ENCODE data around the gene CORO1C. TPM values are rescaled to one million over a fixed set of nuclear protein-coding genes. Genes with fewer than 3 reads are reported as not detected.

CORO1C gene
- total RNA-seq, 1 donor, result 261 TPM

DNA sequence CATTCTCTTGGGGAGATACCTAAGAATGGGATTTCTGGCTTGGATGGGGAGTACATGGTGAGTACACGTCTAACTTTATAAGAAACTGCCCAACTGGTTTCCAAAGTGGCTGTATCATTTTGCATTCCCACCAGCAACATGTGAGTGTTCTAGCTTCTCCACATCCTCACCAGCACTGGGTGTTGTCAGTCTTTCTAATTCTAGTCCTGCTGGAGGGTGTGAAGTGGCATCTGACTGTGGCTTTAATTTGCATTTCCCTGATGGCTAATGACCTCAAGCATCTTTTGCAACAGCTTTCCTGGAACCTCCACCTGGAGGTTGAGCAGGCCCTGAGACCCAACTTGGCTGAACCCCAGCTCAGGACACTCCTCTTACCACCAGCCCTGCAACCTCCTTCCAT lies 115.4 kb downstream of the CORO1C start:
- no peak for DNase-seq (ENCODE audit: insufficient read length, low spot score, missing footprints)
- no peak overlapping the region for H2AFZ ChIP-seq (ENCODE audit: low read length)
- no peak overlapping the region for H3K27ac ChIP-seq (ENCODE audit: low read depth, low read length)
- peaks cover 27% of the 10 kb centered on the region for H3K4me1 ChIP-seq (ENCODE audit: insufficient read depth, low read length)
- no peak overlapping the region for H3K4me3 ChIP-seq (ENCODE audit: insufficient read depth, low read length)
- no peaks in the 10 kb centered on the region for H4K20me1 ChIP-seq (ENCODE audit: insufficient read depth, low read length)
- no peaks in the 10 kb centered on the region for H3K79me2 ChIP-seq (ENCODE audit: insufficient read depth, low read length)
- H3K4me2 ChIP-seq (ENCODE audit: insufficient read depth, low read length), result no peak overlapping the region
- TF ChIP-seq, protein P1, sequence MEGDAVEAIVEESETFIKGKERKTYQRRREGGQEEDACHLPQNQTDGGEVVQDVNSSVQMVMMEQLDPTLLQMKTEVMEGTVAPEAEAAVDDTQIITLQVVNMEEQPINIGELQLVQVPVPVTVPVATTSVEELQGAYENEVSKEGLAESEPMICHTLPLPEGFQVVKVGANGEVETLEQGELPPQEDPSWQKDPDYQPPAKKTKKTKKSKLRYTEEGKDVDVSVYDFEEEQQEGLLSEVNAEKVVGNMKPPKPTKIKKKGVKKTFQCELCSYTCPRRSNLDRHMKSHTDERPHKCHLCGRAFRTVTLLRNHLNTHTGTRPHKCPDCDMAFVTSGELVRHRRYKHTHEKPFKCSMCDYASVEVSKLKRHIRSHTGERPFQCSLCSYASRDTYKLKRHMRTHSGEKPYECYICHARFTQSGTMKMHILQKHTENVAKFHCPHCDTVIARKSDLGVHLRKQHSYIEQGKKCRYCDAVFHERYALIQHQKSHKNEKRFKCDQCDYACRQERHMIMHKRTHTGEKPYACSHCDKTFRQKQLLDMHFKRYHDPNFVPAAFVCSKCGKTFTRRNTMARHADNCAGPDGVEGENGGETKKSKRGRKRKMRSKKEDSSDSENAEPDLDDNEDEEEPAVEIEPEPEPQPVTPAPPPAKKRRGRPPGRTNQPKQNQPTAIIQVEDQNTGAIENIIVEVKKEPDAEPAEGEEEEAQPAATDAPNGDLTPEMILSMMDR (IDR thresholded peaks at IDR 0.05; ENCODE audit: extremely low read depth, low read depth, low read length), result no peak
- no peaks in the 10 kb centered on the region for H3K36me3 ChIP-seq (ENCODE audit: insufficient read depth, low read length)
- no peaks in the 10 kb centered on the region for H3K27me3 ChIP-seq (ENCODE audit: insufficient read depth, low read length)
- H3K9me3 ChIP-seq (ENCODE audit: low read depth, low read length), result peaks cover 5% of the 10 kb centered on the region

DNA sequence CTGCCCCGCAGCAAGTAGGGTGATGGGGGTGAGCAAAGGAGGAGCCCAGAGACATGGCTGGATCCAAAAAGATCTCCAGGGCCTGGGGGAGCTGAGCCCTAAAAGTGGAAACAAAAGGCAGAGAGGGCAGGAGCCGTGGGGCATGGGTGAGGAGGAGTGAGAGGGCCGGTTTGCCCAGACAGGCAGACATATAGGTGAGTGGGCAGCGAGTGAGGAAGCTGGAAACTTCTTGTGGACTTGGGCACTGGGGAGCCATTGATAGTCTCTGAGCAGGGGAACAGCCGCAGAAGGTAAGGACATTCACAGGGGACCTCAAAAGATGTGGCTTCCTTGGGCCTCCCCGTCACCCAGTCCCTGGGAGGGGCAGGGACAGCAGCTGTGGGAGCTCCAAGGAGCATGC lies 116.7 kb downstream of the CORO1C start:
- H2AFZ ChIP-seq (ENCODE audit: low read length), result no peak overlapping the region
- H3K79me2 ChIP-seq (ENCODE audit: insufficient read depth, low read length), result no peaks in the 10 kb centered on the region
- H3K27ac ChIP-seq (ENCODE audit: low read depth, low read length), result no peak overlapping the region
- H3K9me3 ChIP-seq (ENCODE audit: low read depth, low read length), result peaks cover 5% of the 10 kb centered on the region
- no peaks in the 10 kb centered on the region for H3K36me3 ChIP-seq (ENCODE audit: insufficient read depth, low read length)
- H3K4me3 ChIP-seq (ENCODE audit: insufficient read depth, low read length), result no peak overlapping the region
- DNase-seq (ENCODE audit: insufficient read length, low spot score, missing footprints), result peak; percentile 47
- H3K27me3 ChIP-seq (ENCODE audit: insufficient read depth, low read length), result no peaks in the 10 kb centered on the region
- TF ChIP-seq, protein P1 (IDR thresholded peaks at IDR 0.05; ENCODE audit: extremely low read depth, low read depth, low read length), result no peak
- H4K20me1 ChIP-seq (ENCODE audit: insufficient read depth, low read length), result no peaks in the 10 kb centered on the region
- H3K4me1 ChIP-seq (ENCODE audit: insufficient read depth, low read length), result peaks cover 32% of the 10 kb centered on the region
- H3K4me2 ChIP-seq (ENCODE audit: insufficient read depth, low read length), result no peak overlapping the region

DNA sequence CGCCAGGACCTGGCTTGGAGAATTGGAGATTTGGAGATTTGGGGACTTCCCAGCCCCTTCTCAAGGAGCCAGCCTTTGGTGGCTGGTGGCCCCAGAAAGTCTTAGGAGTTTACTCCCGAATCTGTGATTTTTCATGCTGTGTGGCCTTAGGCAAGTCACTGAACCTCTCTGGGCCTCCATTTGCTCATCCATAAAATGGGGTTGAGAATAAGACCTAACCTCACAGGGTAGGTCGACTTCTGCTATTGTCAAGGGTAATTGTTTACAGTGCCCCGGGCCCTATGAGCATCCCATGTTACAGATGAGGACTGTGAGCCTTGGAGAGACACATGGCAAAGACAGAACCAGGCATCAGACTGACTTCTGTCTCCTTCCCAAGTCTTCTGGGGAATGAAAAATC lies 117.3 kb downstream of the CORO1C start:
- Histone ChIP-seq H3K27ac (ENCODE audit: low read depth, low read length) (no peak overlapping the region), H3K79me2 (ENCODE audit: insufficient read depth, low read length) (no peaks in the 10 kb centered on the region), H3K27me3 (ENCODE audit: insufficient read depth, low read length) (no peaks in the 10 kb centered on the region), H3K9me3 (ENCODE audit: low read depth, low read length) (peaks cover 5% of the 10 kb centered on the region), H4K20me1 (ENCODE audit: insufficient read depth, low read length) (no peaks in the 10 kb centered on the region), H3K4me1 (ENCODE audit: insufficient read depth, low read length) (peaks cover 37% of the 10 kb centered on the region), H3K36me3 (ENCODE audit: insufficient read depth, low read length) (no peaks in the 10 kb centered on the region), H2AFZ (ENCODE audit: low read length) (no peak overlapping the region), H3K4me2 (ENCODE audit: insufficient read depth, low read length) (no peak overlapping the region), H3K4me3 (ENCODE audit: insufficient read depth, low read length) (no peak overlapping the region)
- TF ChIP-seq, protein P1 (IDR thresholded peaks at IDR 0.05; ENCODE audit: extremely low read depth, low read depth, low read length), result no peak
- DNase-seq (ENCODE audit: insufficient read length, low spot score, missing footprints), result peak; percentile 30

DNA sequence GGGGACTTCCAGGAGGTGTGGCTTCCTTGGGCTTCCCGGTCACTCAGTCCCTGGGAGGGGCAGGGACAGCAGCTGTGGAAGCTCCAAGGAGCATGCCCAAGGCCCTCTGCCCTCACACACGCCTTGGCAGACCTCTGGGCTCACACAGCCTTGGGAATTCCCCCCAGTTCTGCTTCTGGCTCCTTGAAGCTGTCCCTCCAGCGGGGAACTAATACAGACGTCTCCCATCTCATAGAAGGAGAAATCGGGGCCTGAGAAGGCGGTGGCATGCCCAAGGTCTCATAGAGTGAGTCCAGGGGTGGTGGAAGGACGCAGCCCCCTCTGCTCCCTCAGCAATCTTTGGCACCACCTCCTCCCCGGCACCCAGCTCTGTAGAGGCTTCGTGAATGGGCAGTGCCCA lies 117.8 kb downstream of the CORO1C start:
- Histone ChIP-seq H3K36me3 (ENCODE audit: insufficient read depth, low read length) (no peaks in the 10 kb centered on the region), H3K79me2 (ENCODE audit: insufficient read depth, low read length) (no peaks in the 10 kb centered on the region), H3K4me2 (ENCODE audit: insufficient read depth, low read length) (no peak overlapping the region), H3K4me3 (ENCODE audit: insufficient read depth, low read length) (no peak overlapping the region), H3K27ac (ENCODE audit: low read depth, low read length) (no peak overlapping the region), H3K4me1 (ENCODE audit: insufficient read depth, low read length) (peaks cover 37% of the 10 kb centered on the region), H4K20me1 (ENCODE audit: insufficient read depth, low read length) (no peaks in the 10 kb centered on the region), H3K27me3 (ENCODE audit: insufficient read depth, low read length) (no peaks in the 10 kb centered on the region), H3K9me3 (ENCODE audit: low read depth, low read length) (peaks cover 5% of the 10 kb centered on the region), H2AFZ (ENCODE audit: low read length) (no peak overlapping the region)
- TF ChIP-seq, protein P1 (IDR thresholded peaks at IDR 0.05; ENCODE audit: extremely low read depth, low read depth, low read length), result no peak
- peak; percentile 68 for DNase-seq (ENCODE audit: insufficient read length, low spot score, missing footprints)

All from osteoblast (primary cell).